H1 (cell line): ENCODE data around the gene PGAP3. TPM values are rescaled to one million over a fixed set of nuclear protein-coding genes. Genes with fewer than 3 reads are reported as not detected.

Experiments
- CTCF ChIA-PET: fragments of 300-600 bp; sonication (Branson Sonifier 250); formaldehyde crosslinking; loops from one replicate; lab custom pipeline; 2021; ENCODE audit not compliant: partially characterized antibody; lab: Charles Lee
- POLR2A ChIA-PET: fragments of 300-600 bp; sonication (Branson Sonifier 250); formaldehyde crosslinking; loops from one replicate; lab custom pipeline; 2021; ENCODE audit warnings: inconsistent platforms; ENCODE audit not compliant: partially characterized antibody; lab: Charles Lee
- DNase-seq, 2 experiments: peaks; one replicate each; pipeline versions ENCODE4 v3.0.0 to v3.0.0-alpha.2; 2010 to 2022; ENCODE audit warnings: low spot score in 2 of 2, low read depth in 1 of 2, mixed read lengths in 1 of 2
- FAIRE-seq: peaks from 2 replicates; lab custom pipeline; 2011; peaks lifted over from hg19 to GRCh38; lab: Jason Lieb, UNC
- H2AFZ ChIP-seq: 2 replicates; pipeline ENCODE4 v1.8.1; 2012; ENCODE audit warnings: low read length, inconsistent platforms
- H2AK5ac ChIP-seq: 2 replicates; pipeline ENCODE4 v1.6.1; 2013; ENCODE audit warnings: low read depth, low read length
- H2BK120ac ChIP-seq: replicated peaks from 2 replicates; pipeline ENCODE3; 2013; ENCODE audit warnings: low read depth, low read length, inconsistent platforms
- H2BK12ac ChIP-seq: 2 replicates; pipeline ENCODE4 v1.6.1; 2013; ENCODE audit warnings: low read depth, low read length
- H2BK15ac ChIP-seq: 2 replicates; pipeline ENCODE4 v1.6.1; 2013; ENCODE audit warnings: low read length
- H2BK20ac ChIP-seq: 2 replicates; pipeline ENCODE4 v1.6.1; 2013; ENCODE audit warnings: low read length
- H2BK5ac ChIP-seq: 2 replicates; pipeline ENCODE4 v1.6.1; 2013; ENCODE audit warnings: low read depth, low read length
- H3K14ac ChIP-seq: 2 replicates; pipeline ENCODE4 v1.6.1; 2013; ENCODE audit warnings: inconsistent platforms; ENCODE audit not compliant: insufficient read length
- H3K18ac ChIP-seq: 2 replicates; pipeline ENCODE4 v1.6.1; 2013; ENCODE audit warnings: low read length; ENCODE audit errors: extremely low read depth
- H3K23ac ChIP-seq: 2 replicates; pipeline ENCODE4 v1.6.1; 2013; ENCODE audit warnings: inconsistent platforms; ENCODE audit not compliant: insufficient read length
- H3K23me2 ChIP-seq: 2 replicates; pipeline ENCODE4 v1.6.1; 2013; ENCODE audit warnings: low read depth, low read length
- H3K27ac ChIP-seq: 2 replicates; pipeline ENCODE4 v1.6.1; 2011; ENCODE audit warnings: low read depth, low read length, inconsistent platforms
- H3K27me3 ChIP-seq, 4 experiments: replicated peaks in 1 of 4; 1 replicate in 1 of 4; 2 replicates in 3 of 4; pipeline versions ENCODE4 v1.6.1 to v1.8.1; 2011 to 2013; ENCODE audit warnings: low read length in 3 of 4, mild to moderate bottlenecking in 3 of 4, inconsistent platforms in 2 of 4, mixed read lengths in 2 of 4, moderate library complexity in 1 of 4; ENCODE audit not compliant: control insufficient read depth in 3 of 4, insufficient read depth in 3 of 4; ENCODE audit errors: extremely low read depth in 1 of 4
- H3K36me3 ChIP-seq, 4 experiments: 2 replicates each; pipeline versions ENCODE4 v1.6.1 to v1.8.1; 2011 to 2013; ENCODE audit warnings: mild to moderate bottlenecking in 4 of 4, low read length in 3 of 4, moderate library complexity in 2 of 4, control low read depth in 1 of 4, inconsistent platforms in 1 of 4; ENCODE audit not compliant: insufficient read depth in 4 of 4, control insufficient read depth in 2 of 4
- H3K4ac ChIP-seq: replicated peaks from 2 replicates; pipeline ENCODE3; 2013; ENCODE audit warnings: low read length, low read depth, mixed read lengths, inconsistent platforms; ENCODE audit not compliant: insufficient read length
- H3K4me1 ChIP-seq, 4 experiments: replicated peaks in 1 of 4; 1 replicate in 1 of 4; 2 replicates in 3 of 4; pipeline versions ENCODE4 v1.6.1 to v1.8.1; 2011 to 2013; ENCODE audit warnings: low read length in 3 of 4, inconsistent platforms in 2 of 4, mixed read lengths in 1 of 4; ENCODE audit not compliant: insufficient read depth in 4 of 4, control insufficient read depth in 3 of 4
- H3K4me2 ChIP-seq, 2 experiments: 2 replicates each; pipeline versions ENCODE4 v1.6.1 to v1.8.1; 2011 to 2013; ENCODE audit warnings: low read depth in 2 of 2, low read length in 2 of 2, control low read depth in 1 of 2, inconsistent platforms in 1 of 2, mild to moderate bottlenecking in 1 of 2; ENCODE audit not compliant: insufficient read depth in 1 of 2
- H3K4me3 ChIP-seq, 4 experiments: fragments of 200-600, 300-600 bp in 1 of 4; sonication (generic), shearing (Covaris generic), sonication (Bioruptor Twin) in 1 of 4; 2 replicates each; pipeline versions ENCODE4 v1.5.1 to v1.8.1; 2011 to 2016; ENCODE audit warnings: low read length in 4 of 4, low read depth in 3 of 4, control low read depth in 2 of 4, inconsistent platforms in 2 of 4, mild to moderate bottlenecking in 2 of 4, mixed read lengths in 1 of 4, moderate library complexity in 1 of 4; ENCODE audit not compliant: insufficient read depth in 2 of 4; ENCODE audit errors: extremely low read depth in 1 of 4
- H3K56ac ChIP-seq: replicated peaks from 2 replicates; pipeline ENCODE3; 2013; ENCODE audit warnings: low read depth, mild to moderate bottlenecking, mixed read lengths, low read length, inconsistent platforms; ENCODE audit not compliant: insufficient read length
- H3K79me1 ChIP-seq: 2 replicates; pipeline ENCODE4 v1.6.1; 2013; ENCODE audit warnings: low read depth, low read length, control low read depth
- H3K79me2 ChIP-seq, 2 experiments: 2 replicates each; pipeline versions ENCODE4 v1.6.1 to v1.8.1; 2012 to 2013; ENCODE audit warnings: low read length in 2 of 2, mild to moderate bottlenecking in 2 of 2, inconsistent platforms in 1 of 2; ENCODE audit not compliant: insufficient read depth in 2 of 2, control insufficient read depth in 1 of 2
- H3K9ac ChIP-seq, 4 experiments: replicated peaks in 1 of 4; 1 replicate in 1 of 4; 2 replicates in 3 of 4; pipeline versions ENCODE4 v1.6.1 to v1.8.1; 2011 to 2013; ENCODE audit warnings: low read depth in 3 of 4, low read length in 3 of 4, control low read depth in 2 of 4, mild to moderate bottlenecking in 2 of 4, moderate library complexity in 2 of 4, inconsistent platforms in 1 of 4; ENCODE audit errors: extremely low read depth in 1 of 4
- H3K9me3 ChIP-seq, 2 experiments: 2 replicates each; pipeline versions ENCODE4 v1.6.1 to v1.8.1; 2012 to 2013; ENCODE audit warnings: mild to moderate bottlenecking in 2 of 2, moderate library complexity in 2 of 2, control low read depth in 1 of 2, inconsistent platforms in 1 of 2, low read depth in 1 of 2, low read length in 1 of 2, mixed read lengths in 1 of 2; ENCODE audit not compliant: insufficient read depth in 2 of 2
- H4K20me1 ChIP-seq, 2 experiments: replicated peaks in 1 of 2; 2 replicates each; pipeline versions ENCODE3 to v1.8.1; 2011 to 2013; ENCODE audit warnings: inconsistent platforms in 2 of 2, low read length in 2 of 2, mild to moderate bottlenecking in 1 of 2; ENCODE audit not compliant: insufficient read depth in 2 of 2, control insufficient read depth in 1 of 2
- H4K5ac ChIP-seq: 2 replicates; pipeline ENCODE4 v1.6.1; 2013; ENCODE audit warnings: low read length, low read depth, mixed read lengths, inconsistent platforms; ENCODE audit not compliant: insufficient read length
- H4K8ac ChIP-seq: 2 replicates; pipeline ENCODE4 v1.8.0; 2013; ENCODE audit warnings: mild to moderate bottlenecking, moderate library complexity, low read length, inconsistent platforms; ENCODE audit not compliant: insufficient read depth; ENCODE audit errors: extremely low read depth
- H4K91ac ChIP-seq: replicated peaks from 2 replicates; pipeline ENCODE3; 2013; ENCODE audit warnings: low read length, mixed read lengths, inconsistent platforms; ENCODE audit not compliant: insufficient read length
- BACH1 ChIP-seq: IDR thresholded peaks from 2 replicates; pipeline ENCODE4 v1.6.1; 2012; ENCODE audit warnings: low read length, improper control_type of control experiment
- CHD1 ChIP-seq: IDR thresholded peaks from 2 replicates; pipeline ENCODE4 v1.6.1; 2012; ENCODE audit warnings: low read depth, low read length, improper control_type of control experiment
- EGR1 ChIP-seq: IDR thresholded peaks from 2 replicates; pipeline ENCODE4 v1.6.1; 2011; ENCODE audit warnings: low read depth, low read length, borderline replicate concordance
- KDM4A ChIP-seq: IDR thresholded peaks from one replicate; pipeline ENCODE4 v1.7.1; 2012; ENCODE audit warnings: low read depth, mild to moderate bottlenecking, moderate library complexity, low read length, inconsistent platforms; ENCODE audit not compliant: severe bottlenecking
- PHF8 ChIP-seq: fragments of 200-600 bp; sonication (generic); conservative IDR thresholded peaks from 2 replicates; pipeline ENCODE4 v1.7.1; 2012; ENCODE audit warnings: low read depth, mild to moderate bottlenecking, inconsistent platforms, low read length, moderate library complexity
- RAD21 ChIP-seq, 2 experiments: IDR thresholded peaks in 1 of 2; conservative IDR thresholded peaks in 1 of 2; 2 replicates each; pipeline ENCODE4 v1.6.1; 2011; ENCODE audit warnings: low read depth in 2 of 2, low read length in 2 of 2, improper control_type of control experiment in 1 of 2, inconsistent platforms in 1 of 2, mild to moderate bottlenecking in 1 of 2, moderate library complexity in 1 of 2
- RFX5 ChIP-seq: IDR thresholded peaks from 2 replicates; pipeline ENCODE4 v1.6.1; 2011; ENCODE audit warnings: low read depth, low read length, improper control_type of control experiment, borderline replicate concordance
- SAP30 ChIP-seq: fragments of 300-600 bp; sonication (generic); IDR thresholded peaks from 2 replicates; pipeline ENCODE4 v1.7.1; 2012; ENCODE audit warnings: low read length, moderate library complexity, mild to moderate bottlenecking, inconsistent platforms; ENCODE audit not compliant: insufficient read depth, insufficient replicate concordance
- SIN3A ChIP-seq, 2 experiments: IDR thresholded peaks in 1 of 2; conservative IDR thresholded peaks in 1 of 2; 2 replicates each; pipeline ENCODE4 v1.6.1; 2011 to 2012; ENCODE audit warnings: low read length in 2 of 2, improper control_type of control experiment in 1 of 2, low read depth in 1 of 2, mild to moderate bottlenecking in 1 of 2
- SIX5 ChIP-seq: IDR thresholded peaks from 2 replicates; pipeline ENCODE4 v1.6.1; 2011; ENCODE audit warnings: mild to moderate bottlenecking, low read depth, low read length
- TCF12 ChIP-seq: IDR thresholded peaks from 2 replicates; pipeline ENCODE4 v1.6.1; 2011; ENCODE audit warnings: low read depth, mild to moderate bottlenecking, low read length
- ZNF274 ChIP-seq: IDR thresholded peaks from 2 replicates; pipeline ENCODE4 v1.7.0; 2012; ENCODE audit warnings: low read length, borderline replicate concordance; ENCODE audit errors: extremely low read depth
- WGBS, 2 experiments: shearing (Covaris generic) in 1 of 2; methylation state at CpG; one replicate each; pipeline versions ENCODE4 v1.1.6 to v1.1.7; 2013 to 2015; ENCODE audit warnings: low lambda C conversion rate in 2 of 2, mixed read lengths in 2 of 2, inconsistent platforms in 1 of 2, low coverage in 1 of 2, missing lambda C conversion rate in 1 of 2; ENCODE audit not compliant: insufficient replicate concordance in 2 of 2, insufficient coverage in 1 of 2, insufficient read length in 1 of 2; ENCODE audit errors: extremely low coverage in 1 of 2, missing lambda C conversion rate in 1 of 2; 5-methylcytosine and 5-hydroxymethylcytosine counted together
- polyA plus RNA-seq, 7 experiments: library from polyadenylated mRNA; depleted of rRNA in 3 of 7; stranded (reverse) in 5 of 7; unstranded in 2 of 7; fragments of >200 nt in 5 of 7; fragments of 200-250 nt in 2 of 7; gene quantifications; 1 replicate in 5 of 7; 2 replicates in 1 of 7; 4 replicates in 1 of 7; pipeline versions ENCODE4 v1.2.1 to v1.2.3, GENCODE V29; 2011 to 2013; ENCODE audit warnings: missing spikeins in 2 of 7, mixed read lengths in 2 of 7
- total RNA-seq: library from RNA; stranded (reverse); fragmentation: NEBNext Ultra II Directional; extraction: Animal tissue kit (Norgen Biotek cat#: 25700); gene quantifications from 2 replicates; pipeline ENCODE4 v1.2.1, GENCODE V29; 2021

Gene PGAP3
- total and polyA plus RNA-seq, 2 of the 8 experiments (the other 6 are each of a cell fraction or from before 2014, with no cell fraction given), result 21.0 to 30.7 TPM

DNA sequence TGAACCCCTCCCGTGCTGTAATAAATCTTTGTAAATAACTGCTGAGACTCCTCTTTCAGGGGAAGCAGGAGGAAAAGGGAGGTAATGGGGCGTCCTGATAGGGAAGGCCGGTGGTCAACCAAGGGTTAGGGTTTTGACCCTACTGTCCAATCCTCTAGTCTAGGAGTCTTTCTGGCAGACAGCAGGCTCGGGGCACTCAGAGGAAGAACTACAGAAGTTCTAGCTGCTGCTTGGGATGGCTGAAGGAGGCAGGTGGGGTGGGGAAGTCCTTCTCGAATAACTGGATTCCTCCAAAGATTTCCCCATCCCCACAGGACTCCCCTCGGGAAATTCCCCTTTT lies 51.3 kb downstream of the PGAP3 start:
- DNase-seq (no peak), FAIRE-seq (no peak)
- Histone ChIP-seq H3K56ac (no peak overlapping the region), H3K36me3 (no peaks in the 10 kb centered on the region), H3K4me3 (peak overlapping the region; percentile 16 to 83 (median 54); a peak in 6 of 8 replicates), H3K14ac (no peak overlapping the region), H3K79me2 (peaks cover 8 to 41% of the 10 kb centered on the region in 2 experiments), H2AK5ac (no peak overlapping the region), H2BK20ac (0 out of 2 replicates have a peak overlapping the region, but pooled peaks have one; percentile 61), H2AFZ (no peak overlapping the region), H4K20me1 (peaks cover 3 to 12% of the 10 kb centered on the region in 2 experiments), H3K9ac (no peak overlapping the region), H3K23me2 (peaks cover 8% of the 10 kb centered on the region; the same call in 1 of the 2 replicates), H3K18ac (peak overlapping the region; percentile 57; the same call in 1 of the 2 replicates), H3K4me2 (peak overlapping the region; percentile 86 to 97), H4K91ac (peak overlapping the region; percentile 31), H3K9me3 (no peaks in the 10 kb centered on the region), H3K23ac (no peak overlapping the region), H3K4ac (no peak overlapping the region), H3K27me3 (0 out of 7 replicates have a peak, but pooled peaks cover 0 to 3% (median 0%) of the 10 kb centered on the region in 4 experiments), H3K4me1 (peaks cover 13 to 46% (median 31%) of the 10 kb centered on the region in 4 experiments), H2BK5ac (peak overlapping the region; percentile 71; the same call in 1 of the 2 replicates), H2BK12ac (peak overlapping the region; percentile 80; the same call in 1 of the 2 replicates), H4K8ac (peak overlapping the region; percentile 66; the same call in 1 of the 2 replicates), H3K27ac (no peak overlapping the region), H2BK15ac (0 out of 2 replicates have a peak overlapping the region, but pooled peaks have one; percentile 61), H2BK120ac (no peak overlapping the region)
- WGBS, 2 experiments, result 57% methylated on average over 6 of the region's 6 CpGs; no CpG with 5 or more reads in 1 of the 2 experiments
- CTCF ChIA-PET, result interaction anchor here (27.2 to 49.2 kb wide), 3 partner anchors 3 to 49 kb away, joined by 1096 to 1885 read pairs (median 1096); partner anchors contain the start of genes ERBB2, PGAP3, PNMT and PPP1R1B
- no peak for TF ChIP-seq EGR1
- TF ChIP-seq PHF8, result no peak
- TF ChIP-seq SAP30, result no peak
- no peak for TF ChIP-seq ZNF274
- no peak for TF ChIP-seq RAD21 (IDR thresholded peaks at IDR 0.05 in 1 of 2, conservative IDR thresholded peaks at IDR 0.05 in 1 of 2; ENCODE audit: low read depth in 2 of 2, low read length in 2 of 2)
- no peak for TF ChIP-seq TCF12
- no peak for TF ChIP-seq SIX5
- no peak for TF ChIP-seq KDM4A
- no peak for TF ChIP-seq RFX5
- TF ChIP-seq SIN3A (conservative IDR thresholded peaks at IDR 0.05 in 1 of 2, IDR thresholded peaks at IDR 0.05 in 1 of 2; ENCODE audit: low read depth in 1 of 2, low read length in 2 of 2), result no peak
- TF ChIP-seq BACH1, result no peak
- no peak for TF ChIP-seq CHD1
- TF ChIP-seq, all 59 proteins: peak for 0
- Histone ChIP-seq H3K79me1 (peaks cover 15% of the 10 kb centered on the region), H4K5ac (no peak overlapping the region)
- POLR2A ChIA-PET, result interaction anchor here (0.8 to 2.4 kb wide), 5 partner anchors 8 to 65 kb away, joined by 3 to 6 read pairs (median 3); partner anchors contain the start of gene ERBB2
